ENCODE results near the gene UMODL1. TPM values are rescaled to one million over a fixed set of nuclear protein-coding genes. Genes with fewer than 3 reads are reported as not detected.

UMODL1 gene
- total RNA-seq, 1 experiment from 2014 or later: not detected

GRCh38 chr21:42144221-42144620 lies 73.1 kb downstream of the UMODL1 start:
- no peaks in the 10 kb centered on the region for H3K4me1 Mint-ChIP-seq (ENCODE audit: low read depth, unreplicated experiment)
- H3K27me3 Mint-ChIP-seq (ENCODE audit: unreplicated experiment): peaks cover 24% of the 10 kb centered on the region
- H3K4me3 Mint-ChIP-seq (ENCODE audit: low read depth, unreplicated experiment): no peak overlapping the region
- CTCF ChIA-PET: interaction anchor here (1.8 kb wide), 1 partner anchor 114 kb away, joined by 5 read pairs; no protein-coding TSS in a partner anchor
- no peaks in the 10 kb centered on the region for H3K36me3 Mint-ChIP-seq (ENCODE audit: insufficient read depth, unreplicated experiment)
- intact Hi-C loops (cut with micrococcal nuclease; ENCODE audit: unreplicated experiment): no loop called here
- DNase-seq: no peak
- no TSS peak for BruUV-seq (replicated peaks)
- no peak for TF ChIP-seq CTCF (IDR thresholded peaks at IDR 0.05; ENCODE audit: unreplicated experiment)
- no peak overlapping the region for H3K27ac Mint-ChIP-seq (ENCODE audit: unreplicated experiment)
- no peaks in the 10 kb centered on the region for H3K9me3 Mint-ChIP-seq (ENCODE audit: low read depth, unreplicated experiment)

DNA sequence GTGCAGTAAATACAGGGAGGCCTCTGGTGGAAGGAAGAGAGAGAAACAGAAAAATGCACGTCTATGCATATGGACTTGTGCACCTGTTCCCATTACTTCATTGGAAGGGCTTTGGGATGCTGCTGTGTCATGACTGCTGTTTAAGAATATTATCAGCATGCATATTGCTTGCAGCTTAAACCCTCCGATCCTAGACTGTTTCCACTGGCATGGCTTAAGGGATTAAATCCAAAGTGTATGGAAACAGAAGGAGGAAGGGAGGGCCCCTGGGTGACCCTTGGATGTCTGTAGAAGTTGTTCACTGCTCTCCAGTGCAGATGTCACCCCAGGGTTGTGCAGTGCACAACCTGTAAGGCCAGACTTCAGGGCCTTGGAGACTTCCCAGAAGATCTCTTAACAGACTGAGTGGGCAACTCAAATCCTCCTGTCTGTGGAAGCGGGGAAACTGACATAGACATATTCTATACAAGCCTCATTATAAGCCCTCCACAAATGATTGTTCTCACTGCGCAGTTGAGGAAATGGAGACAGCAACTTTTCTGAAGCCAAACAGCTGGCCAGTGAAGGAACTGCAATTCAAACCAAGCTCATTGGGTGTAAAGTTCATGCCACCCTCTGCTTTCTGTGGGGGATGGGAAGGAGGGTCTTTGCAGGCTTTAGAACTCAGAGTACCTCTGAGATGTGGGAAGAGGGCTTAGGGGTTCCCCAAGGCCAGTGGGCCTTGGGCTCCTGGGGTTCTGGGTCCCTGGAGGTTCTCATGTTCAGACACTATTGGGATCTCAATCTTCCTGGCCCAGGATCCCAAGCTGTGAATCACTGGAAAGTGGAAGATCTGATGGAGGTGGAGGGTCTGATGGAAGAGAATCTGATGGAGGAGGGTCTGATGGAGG lies 73.8 kb downstream of the UMODL1 start:
- H3K4me1 Mint-ChIP-seq (ENCODE audit: low read depth, unreplicated experiment): no peaks in the 10 kb centered on the region
- no peak overlapping the region for H3K4me3 Mint-ChIP-seq (ENCODE audit: low read depth, unreplicated experiment)
- intact Hi-C loops (cut with micrococcal nuclease; ENCODE audit: unreplicated experiment): no loop called here
- no peak for DNase-seq
- peaks cover 24% of the 10 kb centered on the region for H3K27me3 Mint-ChIP-seq (ENCODE audit: unreplicated experiment)
- BruUV-seq (replicated peaks): no TSS peak
- CTCF ChIA-PET: interaction anchor here (0.8 to 1.8 kb wide), 5 partner anchors 114 to 244 kb away, joined by 3 to 6 read pairs (median 3); no protein-coding TSS in a partner anchor
- no peaks in the 10 kb centered on the region for H3K36me3 Mint-ChIP-seq (ENCODE audit: insufficient read depth, unreplicated experiment)
- no peak for TF ChIP-seq CTCF (IDR thresholded peaks at IDR 0.05; ENCODE audit: unreplicated experiment)
- no peaks in the 10 kb centered on the region for H3K9me3 Mint-ChIP-seq (ENCODE audit: low read depth, unreplicated experiment)
- no peak overlapping the region for H3K27ac Mint-ChIP-seq (ENCODE audit: unreplicated experiment)

DNA sequence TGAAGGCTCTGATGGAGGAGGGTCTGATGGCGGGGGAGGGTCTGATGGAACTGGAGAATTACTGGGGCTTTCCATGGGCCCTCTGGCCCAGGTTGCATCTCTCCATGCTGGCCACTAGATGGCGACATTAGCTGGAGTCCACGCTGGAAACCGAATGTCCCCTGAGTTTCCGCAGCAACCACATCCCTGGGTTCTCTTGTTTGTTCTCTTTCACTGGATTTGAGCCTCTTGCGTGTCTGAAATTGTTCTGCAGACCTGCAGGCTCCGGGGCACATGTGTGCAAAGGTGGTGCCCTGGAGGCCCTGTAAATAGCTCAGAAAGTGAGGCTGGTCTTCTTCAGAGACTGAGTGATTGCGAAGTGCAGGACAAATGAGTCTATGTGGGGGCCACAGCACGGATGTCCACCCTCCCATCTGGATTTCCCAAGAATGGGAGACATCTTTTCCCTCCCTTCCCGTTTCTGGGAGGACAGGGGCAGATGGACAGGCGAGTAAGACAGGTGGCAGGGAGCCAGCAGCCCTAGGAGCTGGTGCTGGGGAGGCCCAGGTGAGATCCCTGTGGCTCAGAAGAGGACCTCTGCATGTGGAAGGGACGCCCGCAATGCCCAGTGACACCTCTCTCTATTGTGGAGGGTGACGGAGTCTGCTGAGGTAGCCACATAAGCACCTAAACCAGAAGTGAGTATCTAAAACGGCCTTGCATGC lies 74.6 kb downstream of the UMODL1 start:
- Mint-ChIP-seq H3K9me3 (ENCODE audit: low read depth, unreplicated experiment) (no peaks in the 10 kb centered on the region), H3K4me1 (ENCODE audit: low read depth, unreplicated experiment) (no peaks in the 10 kb centered on the region), H3K4me3 (ENCODE audit: low read depth, unreplicated experiment) (no peak overlapping the region), H3K36me3 (ENCODE audit: insufficient read depth, unreplicated experiment) (no peaks in the 10 kb centered on the region), H3K27me3 (ENCODE audit: unreplicated experiment) (peaks cover 24% of the 10 kb centered on the region), H3K27ac (ENCODE audit: unreplicated experiment) (no peak overlapping the region)
- CTCF ChIA-PET: interaction anchor here (0.8 to 1.8 kb wide), 5 partner anchors 113 to 244 kb away, joined by 3 to 6 read pairs (median 3); no protein-coding TSS in a partner anchor
- peak; percentile 44 for DNase-seq
- BruUV-seq (replicated peaks): no TSS peak
- peak; percentile 72 for TF ChIP-seq CTCF (IDR thresholded peaks at IDR 0.05; ENCODE audit: unreplicated experiment)
- intact Hi-C loops (cut with micrococcal nuclease; ENCODE audit: unreplicated experiment): no loop called here

DNA sequence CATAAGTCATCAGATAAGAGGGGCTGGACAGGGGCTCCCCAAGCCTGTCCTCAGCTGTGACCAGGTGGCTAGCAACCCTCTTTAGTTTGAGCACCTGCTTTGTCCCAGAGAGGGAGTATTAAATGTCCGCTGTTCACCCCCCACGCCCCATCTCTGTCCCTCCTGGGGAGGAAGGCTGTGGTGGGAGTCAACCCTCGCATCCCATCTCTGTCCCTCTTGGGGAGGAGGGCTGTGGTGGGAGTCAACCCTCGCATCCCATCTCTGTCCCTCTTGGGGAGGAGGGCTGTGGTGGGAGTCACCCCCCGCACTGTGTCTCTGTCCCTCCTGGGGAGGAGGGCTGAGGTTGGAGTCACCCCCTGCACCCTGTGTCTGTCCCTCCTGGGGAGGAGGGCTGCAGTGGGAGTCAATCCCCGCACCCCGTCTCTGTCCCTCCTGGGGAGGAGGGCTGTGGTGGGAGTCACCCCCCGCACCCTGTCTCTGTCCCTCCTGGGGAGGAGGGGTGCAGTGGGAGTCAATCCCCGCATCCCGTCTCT lies 75.2 kb downstream of the UMODL1 start:
- Mint-ChIP-seq H3K9me3 (ENCODE audit: low read depth, unreplicated experiment) (no peaks in the 10 kb centered on the region), H3K36me3 (ENCODE audit: insufficient read depth, unreplicated experiment) (no peaks in the 10 kb centered on the region), H3K4me1 (ENCODE audit: low read depth, unreplicated experiment) (no peaks in the 10 kb centered on the region), H3K27ac (ENCODE audit: unreplicated experiment) (no peak overlapping the region), H3K4me3 (ENCODE audit: low read depth, unreplicated experiment) (no peak overlapping the region), H3K27me3 (ENCODE audit: unreplicated experiment) (peaks cover 24% of the 10 kb centered on the region)
- BruUV-seq (replicated peaks): no TSS peak
- no peak for DNase-seq
- intact Hi-C loops (cut with micrococcal nuclease; ENCODE audit: unreplicated experiment): no loop called here
- CTCF ChIA-PET: no interaction called here
- no peak for TF ChIP-seq CTCF (IDR thresholded peaks at IDR 0.05; ENCODE audit: unreplicated experiment)
